Activated T-cell treated with anti-CD3 and anti-CD28 coated beads, Interleukin-2, amount 50 U/mL, for 48 hours (primary cell): ENCODE results near the gene ASPRV1.

Experiments used
- DNase-seq, 2 experiments: peaks; one replicate each; pipeline ENCODE4 v3.0.0-alpha.2; 2020

ASPRV1 gene

DNA sequence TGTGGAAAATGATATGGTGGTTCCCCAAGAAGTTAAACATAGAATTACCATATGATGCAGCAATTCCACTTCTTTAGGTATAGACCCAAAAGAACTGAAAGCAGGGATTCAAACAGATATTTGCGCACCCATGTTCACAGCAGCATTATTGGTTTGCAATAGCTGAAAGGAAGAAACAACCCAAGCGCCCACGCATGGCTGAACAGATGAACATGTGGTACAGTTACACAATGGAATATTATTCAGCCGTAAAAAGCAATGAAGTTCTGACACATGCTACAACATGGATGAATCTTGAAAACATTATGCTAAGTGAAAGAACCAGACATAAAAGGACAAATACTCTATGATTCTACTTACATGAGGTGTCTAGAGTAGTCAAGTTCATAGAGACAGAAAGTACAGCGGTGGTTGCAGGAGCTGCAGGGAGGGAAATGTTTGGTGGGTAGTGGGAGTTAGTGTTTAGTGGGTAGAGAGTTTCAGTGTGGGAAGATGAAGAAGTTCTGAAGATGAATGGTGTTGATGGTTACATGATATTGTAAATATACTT is 26.7 kb upstream of the ASPRV1 start:
- DNase-seq = no peak

DNA sequence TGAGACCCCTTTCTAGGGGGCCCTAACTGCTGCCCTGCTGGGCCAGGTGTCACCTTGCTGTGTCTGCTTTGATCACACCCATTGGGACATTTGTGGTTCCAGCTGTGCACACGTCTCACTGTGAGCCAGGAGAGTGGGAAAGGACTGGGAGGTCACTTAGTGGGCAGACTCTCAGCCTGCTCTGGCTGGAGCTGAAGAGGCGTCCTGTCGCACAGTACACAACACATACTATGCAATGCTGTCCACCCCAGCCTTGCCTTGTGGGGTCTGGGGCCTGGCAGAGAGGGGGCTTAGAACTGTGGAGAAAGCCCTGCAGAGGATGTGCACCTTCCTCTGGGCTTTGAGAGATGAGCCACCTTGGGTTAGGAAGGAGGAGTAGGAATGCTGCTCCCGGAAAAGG is 25.3 kb upstream of the ASPRV1 start:
- DNase-seq = no peak

DNA sequence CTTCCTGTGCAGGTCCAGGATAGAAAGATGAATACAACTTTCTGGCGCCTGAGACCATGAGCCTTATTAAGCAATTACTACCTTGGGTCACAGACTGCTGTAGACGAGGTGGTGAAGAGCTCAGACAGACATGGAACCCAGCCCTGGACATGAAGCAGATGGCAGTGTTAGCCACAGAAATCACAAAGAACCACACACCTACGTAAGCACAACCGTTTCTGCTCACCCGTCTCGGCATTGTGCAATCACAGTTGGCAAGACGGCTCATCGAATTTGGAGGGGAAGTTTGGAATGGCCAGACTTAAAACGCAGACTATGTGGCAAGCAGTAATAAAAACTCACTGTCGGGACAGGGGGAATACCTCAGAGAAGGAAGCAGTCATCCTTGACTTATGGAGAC is 24.3 kb upstream of the ASPRV1 start:
- DNase-seq = no peak

DNA sequence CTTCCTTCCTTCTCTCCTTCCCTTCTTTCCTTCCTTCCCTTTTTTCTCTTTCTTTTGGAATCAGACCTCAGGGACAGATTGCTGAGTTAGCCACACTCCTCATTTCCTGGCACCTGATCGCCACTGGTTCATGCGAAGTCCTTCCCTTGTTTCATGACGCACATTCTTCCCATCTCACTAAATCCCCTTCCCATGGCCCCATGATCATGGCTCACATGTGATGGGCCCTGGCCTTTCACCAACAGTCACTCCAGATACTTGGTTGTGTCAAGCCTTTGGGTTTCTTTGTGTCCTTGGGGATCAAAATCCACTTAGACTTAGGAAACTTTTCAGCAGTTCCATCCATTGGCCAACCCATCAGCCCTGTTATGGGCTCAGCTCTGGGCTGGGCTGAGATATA is 23.8 kb upstream of the ASPRV1 start:
- DNase-seq = no peak

DNA sequence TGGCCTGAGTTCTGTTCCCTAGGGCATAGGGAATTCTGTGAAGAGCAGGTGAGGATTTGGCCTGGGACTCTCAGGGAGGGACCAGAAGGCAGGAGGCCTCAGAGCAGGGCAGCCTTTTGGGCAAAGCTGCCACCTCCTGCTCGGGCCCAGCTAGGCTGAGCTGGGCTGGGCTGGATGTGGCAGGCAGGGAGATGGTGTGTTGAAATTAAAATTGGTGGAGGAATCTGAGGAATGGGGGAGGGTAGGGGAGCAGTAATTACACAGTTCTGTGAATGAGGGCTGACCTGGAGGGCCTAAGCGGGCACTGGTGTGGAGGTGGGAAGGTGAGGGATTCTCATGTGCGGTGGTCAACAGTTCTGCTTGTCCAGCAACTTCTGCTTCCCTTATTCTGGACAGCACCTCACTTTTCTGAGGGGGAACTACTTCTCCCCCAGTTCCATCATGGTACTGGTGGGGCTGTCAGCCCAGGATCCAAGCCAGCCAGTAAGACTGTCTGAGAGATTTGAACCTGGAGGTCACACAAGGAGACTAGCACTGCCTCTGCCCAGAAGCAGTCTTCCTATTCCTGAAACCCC is 22.0 kb upstream of the ASPRV1 start:
- no peak for DNase-seq

DNA sequence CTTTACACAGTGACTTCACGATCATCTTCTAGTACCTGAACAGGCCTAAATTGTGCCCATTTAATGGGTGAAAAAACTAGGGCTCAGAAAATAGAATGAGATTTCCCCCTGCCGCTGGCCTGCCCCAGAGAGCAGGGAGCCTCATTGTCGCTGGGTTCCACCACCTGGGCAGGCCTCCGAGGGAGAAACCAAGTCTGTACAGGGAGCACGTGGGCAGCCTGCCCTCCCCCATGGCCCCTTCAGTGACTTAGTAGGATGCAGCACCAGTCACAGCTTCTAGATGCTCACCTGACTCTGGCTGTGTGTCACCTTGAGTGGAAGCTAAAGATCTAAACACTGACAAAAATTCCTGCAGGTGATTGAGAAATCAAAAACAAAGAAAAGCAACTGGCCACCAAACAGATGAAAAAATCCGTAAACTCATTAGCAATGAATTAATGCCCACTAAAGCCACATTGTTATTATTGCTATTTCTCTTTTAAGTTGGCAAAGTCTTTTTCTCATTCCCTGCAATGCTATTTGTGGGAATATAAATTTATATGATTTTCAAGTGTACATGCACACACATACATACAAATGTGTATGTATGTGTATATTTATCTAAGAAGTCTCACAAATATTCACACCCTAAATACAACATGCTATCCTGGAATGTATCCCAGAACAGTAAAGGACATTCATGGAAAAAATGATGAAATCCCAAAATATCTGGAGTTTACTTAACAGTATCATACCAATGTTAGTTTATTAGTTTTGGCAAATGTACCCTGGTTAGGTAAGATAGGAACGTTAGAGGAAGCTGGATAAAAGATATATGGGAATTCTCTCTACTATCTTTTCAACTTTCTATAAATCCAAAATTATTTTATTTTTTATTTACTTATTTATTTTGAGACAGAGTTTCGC is 18.7 kb upstream of the ASPRV1 start:
- DNase-seq = no peak

DNA sequence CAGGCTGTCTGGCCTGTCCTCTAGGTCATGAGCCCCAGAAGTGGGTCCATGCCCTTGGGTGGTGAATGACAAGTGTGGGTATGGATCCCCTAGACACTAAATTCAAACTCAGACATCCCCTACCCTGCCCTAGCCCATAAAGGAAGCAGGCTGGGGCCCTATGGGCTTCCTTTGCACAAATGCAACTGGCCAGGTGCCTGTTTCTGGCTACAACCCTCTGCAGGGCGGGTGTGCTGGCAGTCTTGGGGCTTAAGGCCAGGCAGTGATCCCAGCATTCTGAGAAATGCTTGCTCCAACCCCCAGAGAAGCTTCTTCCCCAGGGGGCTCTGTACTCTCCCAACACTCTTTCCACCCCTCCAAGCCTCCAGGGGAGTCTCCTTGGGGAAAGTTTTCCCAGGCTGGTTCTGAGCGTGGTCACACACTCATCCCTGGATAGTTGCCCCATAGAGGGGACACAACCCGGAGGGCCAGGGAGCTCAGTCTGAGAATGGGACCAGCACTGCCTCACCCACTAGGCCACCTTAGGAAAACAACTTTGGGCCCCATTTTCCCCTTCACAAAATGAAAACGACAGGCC is 16.6 kb upstream of the ASPRV1 start:
- no peak for DNase-seq

DNA sequence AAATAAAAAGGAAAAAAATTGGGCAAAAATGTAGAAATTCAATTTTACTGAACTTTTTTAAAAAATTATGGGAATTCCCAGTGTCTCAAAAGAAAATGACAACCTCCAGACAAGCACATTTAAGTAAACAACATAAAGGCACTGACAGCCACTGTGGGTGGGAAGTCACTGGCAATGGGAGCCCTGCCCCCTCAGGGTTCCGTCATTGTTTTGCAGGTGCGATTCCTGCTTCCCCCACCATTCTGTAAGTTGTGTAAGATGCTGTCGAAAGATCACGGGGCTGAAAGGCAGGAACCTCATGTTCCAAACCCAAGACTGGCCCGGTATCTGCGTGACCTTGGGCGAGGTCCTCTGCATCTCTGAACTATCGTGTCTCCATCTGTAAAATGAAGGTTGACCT is 15.8 kb upstream of the ASPRV1 start:
- no peak for DNase-seq

DNA sequence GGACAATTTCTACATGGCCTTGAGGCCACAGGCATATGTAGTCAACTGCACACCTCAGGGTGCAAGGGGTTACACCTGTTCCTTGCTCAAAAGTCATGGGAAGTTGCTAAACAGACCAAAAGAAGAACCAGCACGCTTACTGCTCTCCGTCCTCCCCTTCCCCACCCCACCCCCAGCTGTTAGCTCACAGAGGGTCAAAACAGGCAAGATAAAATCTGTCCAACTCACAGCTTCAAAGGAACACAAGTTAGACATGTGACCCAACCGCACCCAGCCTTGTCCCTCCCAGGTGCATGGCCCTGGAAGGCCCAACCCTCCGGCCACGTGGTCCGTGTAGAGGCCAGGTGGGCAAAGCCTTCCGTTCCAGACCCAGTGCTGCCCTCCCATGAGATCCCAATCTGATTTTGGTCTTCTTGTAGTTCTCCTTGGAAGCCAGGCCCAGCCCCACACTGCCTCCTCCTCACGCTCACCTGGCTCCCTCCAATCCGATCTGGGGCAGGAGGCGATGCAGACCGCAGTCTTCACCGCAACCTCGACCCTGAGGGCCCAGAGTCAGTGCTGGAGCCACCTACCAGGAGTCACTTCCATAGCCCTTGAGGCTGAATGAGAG is 14.5 kb upstream of the ASPRV1 start:
- no peak for DNase-seq

DNA sequence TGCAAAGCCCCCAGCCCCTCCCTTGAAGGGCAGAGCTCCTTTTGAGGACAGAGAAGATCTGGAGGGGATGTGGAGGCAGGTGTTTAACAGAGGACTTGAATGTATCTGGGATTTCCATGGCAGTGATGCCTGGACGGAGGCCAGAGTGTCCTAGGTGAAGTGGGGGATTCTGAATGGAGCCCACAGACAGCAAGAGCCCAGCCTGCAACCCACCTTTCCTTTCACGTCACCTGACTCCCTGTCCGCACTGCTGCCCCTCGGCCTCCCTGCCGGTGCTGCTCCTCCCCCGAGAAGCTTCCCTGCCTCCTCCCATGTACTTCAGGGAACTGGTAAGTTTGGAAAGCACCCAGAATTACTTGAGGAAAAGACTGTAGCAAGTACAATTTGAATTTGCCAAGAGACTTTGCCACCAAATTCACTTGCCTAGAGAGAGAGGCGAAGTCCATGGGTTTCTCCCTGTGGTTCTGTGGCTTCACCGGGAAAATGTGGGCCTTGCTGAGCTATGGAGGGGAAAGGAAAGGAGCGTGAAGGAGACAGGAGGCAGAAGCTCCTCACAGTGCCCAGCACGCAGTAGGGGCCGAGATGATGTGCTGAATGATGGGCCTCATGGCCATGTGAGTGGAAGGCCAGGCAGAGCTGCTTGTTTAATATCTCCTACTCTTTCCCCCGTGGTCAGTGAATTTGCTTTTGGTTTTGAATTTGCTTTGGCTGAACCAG is 13.9 kb upstream of the ASPRV1 start:
- no peak for DNase-seq

DNA sequence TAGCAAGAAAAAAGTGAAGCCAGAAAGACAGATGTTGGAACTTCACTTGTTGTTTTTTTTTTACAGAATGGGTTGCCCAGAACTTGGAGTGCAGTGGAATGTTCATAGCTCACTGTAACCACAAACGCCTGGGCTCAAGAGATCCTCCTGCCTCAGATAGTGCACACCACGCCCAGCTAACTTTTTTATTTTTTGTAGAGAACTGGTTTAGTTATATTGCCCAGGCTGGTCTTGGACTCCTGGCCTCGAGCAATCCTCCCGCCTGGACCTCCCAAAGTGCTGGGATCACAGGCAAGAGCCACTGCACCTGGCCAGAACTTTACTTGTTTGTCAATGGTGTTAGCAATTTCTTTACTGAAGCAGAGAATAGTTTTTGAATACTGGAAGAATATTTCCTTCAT is 11.9 kb upstream of the ASPRV1 start:
- no peak for DNase-seq

DNA sequence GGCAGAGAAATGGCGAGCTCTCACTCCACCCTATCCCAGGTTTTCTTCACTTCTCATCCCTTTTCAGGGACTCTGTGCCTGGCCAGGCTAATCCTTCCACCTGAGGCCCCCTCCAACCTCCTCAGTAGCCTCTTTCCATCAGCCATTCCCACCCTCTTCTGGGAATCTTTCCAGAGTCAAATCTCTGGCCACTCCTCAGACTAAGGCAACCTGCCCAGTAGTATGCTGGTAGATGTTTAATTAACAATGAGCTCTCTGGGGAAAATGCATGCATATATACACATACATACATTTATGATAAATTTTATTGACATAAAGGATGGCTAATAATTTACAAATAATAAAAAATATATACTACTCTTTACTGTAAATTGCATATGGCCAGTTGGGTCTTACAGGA is 11.4 kb upstream of the ASPRV1 start:
- no peak for DNase-seq

DNA sequence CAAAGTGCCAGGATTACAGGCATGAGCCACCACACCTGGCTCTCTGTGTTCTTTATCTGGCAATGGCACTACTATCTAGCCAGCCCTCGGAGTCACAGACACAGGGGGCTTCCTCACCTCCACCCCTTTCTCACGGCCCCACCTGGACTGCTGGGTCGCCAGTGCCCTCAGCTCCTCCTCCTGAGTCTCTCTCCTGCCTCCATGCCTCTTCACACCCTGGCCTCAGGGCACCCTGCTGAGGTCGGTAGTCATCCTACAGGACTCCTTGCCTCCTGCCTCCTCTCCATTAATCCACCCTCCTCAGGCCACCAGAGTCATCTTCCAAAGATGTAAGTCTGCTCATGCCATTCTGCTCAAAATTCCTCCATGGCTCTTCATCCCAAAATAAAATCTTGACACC is 8.6 kb upstream of the ASPRV1 start:
- no peak for DNase-seq

DNA sequence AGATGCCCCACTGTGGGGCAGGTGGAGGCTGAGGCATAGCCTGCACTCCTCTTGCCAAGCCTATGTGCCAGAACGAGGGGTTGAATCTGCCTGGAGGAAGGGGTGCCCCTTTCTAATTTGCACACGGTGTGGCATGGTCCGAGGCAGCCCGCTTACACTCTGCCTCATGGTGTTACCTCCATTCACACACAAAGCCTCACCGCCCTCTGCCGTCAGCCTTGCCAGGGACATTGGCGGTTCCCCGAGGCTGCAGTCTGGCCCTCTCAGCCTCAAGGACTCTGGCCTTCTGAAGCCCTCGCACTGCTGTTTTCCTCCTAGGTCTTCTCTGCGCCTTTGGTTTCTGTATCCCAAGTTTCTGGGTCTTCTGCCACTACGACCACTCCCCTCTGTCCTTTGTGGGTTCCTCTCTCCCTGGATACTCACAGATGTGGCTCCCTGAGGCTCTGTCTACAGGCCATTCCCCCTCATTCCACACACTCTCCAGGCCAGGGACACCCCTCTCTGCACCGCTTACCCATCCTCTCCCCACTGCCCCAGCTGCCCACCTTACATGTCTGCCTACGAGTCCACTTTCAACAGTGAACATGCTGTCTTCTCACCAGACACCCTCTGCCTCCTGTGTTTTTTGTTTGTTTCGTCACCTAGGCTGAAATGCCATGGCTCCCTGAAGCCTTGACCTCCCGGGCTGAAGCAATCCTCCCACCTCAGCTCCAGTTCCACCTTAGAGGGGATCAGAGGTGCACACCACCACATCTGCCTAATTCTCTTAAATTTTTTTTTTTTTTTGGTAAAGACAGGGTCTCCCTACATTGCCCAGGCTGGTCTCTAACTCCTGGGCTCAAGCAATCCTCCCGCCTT is 7.9 kb upstream of the ASPRV1 start:
- DNase-seq = no peak

DNA sequence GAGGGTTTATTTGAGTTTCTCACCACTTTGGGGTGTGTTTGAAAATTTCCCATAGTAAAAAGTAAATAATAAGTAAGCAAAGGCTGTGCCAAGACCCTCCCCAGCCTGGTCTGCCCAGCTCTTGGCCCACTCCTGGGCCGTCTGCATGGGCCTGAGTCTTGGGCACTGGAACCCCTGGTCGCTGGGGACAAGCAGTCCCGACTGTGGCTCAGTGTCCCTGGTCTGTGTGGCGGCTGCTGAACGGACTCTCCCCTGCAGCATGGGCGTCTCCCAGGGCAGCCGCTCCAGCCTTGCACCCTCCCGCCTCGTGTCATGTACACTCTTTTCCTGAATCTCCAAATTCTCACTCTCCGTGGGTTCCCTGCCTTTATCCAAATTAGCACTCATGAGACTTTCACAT is 7.2 kb upstream of the ASPRV1 start:
- no peak for DNase-seq

DNA sequence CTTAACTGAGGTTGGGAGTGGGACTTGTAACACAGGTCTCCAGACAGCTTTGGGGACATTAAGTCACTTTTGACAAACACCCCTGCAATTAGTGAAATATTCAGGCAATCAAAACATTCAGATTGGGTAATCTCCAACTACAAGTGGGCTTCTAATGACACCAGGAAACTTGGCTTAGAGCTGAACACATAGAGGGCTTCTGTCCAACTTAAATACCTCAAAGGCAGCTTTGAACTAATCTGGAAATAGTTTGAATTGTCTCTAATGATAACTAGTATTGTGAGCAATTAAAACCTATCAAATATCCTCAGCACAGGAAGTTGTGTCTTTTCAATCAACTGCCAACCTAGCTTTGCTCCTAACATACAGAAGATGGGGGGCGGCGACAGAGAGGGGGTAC is 5.1 kb upstream of the ASPRV1 start:
- DNase-seq = no peak

DNA sequence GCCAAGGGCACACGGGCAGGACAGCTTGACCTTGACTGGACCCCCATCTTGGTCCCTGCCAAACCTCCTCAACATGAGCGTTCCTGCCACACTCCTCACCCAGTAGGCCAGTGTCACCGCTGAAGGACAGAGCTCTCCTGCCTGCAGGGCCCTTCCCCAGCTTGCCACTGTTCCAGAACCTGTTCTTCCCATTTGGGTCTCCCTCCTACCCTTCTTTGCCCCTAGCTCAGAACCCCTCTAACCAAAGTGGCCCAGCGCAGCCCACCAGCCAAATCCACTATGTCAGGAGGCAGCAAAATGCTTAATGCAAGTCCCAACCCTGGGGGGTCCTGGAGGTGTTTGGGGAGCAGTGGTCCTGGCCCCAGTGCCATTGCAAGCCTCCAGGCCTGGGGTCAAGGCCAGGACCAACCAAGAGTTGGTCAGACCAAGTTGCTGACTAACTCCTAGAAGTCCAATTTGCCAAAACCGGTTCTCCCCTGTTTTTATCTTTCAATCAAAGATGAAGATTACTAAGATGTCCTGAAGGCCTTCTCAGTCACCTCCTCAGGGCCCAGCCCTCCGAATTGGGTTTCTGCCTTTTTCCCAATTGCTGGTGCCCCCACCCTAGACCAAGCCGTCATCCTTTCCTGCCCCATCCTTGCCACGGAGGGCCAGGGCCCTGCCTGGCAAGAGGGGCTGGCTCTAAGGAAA is 4.5 kb upstream of the ASPRV1 start:
- no peak for DNase-seq

DNA sequence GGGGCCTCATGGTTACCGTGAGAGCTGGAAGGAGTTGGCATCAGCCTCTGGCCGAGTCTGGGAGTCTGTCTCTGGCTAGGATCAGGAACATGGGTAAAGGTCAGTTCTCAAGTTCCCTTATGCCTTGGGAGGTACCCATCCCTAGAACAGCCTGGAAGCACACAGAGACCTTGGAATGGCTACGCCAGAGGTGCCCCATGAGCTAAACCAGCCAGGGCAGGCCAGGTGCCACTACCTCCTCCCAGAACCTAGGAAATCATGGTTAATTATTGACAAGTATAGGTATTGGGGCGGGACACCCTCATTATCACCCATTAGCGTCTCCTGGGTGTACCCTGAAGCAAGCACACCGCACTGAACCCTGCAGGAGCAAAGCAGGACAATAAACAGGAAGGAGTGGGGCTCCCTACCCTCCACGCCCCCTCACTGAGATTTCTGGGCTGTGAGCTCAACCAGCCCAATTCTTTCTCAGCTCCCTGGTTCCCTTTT is 3.0 kb upstream of the ASPRV1 start:
- DNase-seq = no peak

DNA sequence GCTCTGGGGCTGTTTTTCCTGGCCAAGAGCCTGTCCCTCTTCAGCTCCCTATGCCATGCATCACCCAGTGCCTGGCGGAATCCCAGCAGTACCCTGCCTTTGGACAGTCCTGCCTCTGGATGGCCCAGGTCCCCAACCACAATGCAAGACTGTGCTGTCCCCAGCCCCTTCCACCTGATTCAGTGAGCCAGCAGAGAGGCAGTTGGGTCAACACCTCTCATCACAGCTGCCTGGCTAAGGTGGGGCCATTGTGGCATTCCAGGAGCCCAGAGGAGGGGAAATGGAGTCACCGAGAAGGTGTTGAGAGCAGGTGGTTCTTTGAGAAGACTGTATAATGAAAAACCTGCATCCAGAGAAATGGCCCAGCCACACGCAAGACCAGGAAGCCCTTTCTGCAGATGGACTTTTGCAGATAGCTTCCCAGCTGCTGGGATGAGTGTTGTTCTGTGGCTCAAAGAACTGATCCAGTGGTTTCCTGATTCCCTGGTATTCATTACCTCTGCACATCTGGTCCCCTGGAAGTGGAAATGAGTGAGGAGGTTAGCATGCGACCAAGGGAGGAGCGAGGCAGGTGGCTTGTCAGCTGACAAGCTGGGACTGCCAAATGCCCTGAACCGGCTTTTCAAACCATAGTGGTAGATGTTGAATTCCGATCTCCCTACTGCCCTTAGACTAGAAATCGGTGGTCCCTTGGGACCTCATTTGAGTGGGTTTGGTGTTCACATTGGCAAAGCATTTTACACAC is 1.7 kb upstream of the ASPRV1 start:
- DNase-seq = no peak

DNA sequence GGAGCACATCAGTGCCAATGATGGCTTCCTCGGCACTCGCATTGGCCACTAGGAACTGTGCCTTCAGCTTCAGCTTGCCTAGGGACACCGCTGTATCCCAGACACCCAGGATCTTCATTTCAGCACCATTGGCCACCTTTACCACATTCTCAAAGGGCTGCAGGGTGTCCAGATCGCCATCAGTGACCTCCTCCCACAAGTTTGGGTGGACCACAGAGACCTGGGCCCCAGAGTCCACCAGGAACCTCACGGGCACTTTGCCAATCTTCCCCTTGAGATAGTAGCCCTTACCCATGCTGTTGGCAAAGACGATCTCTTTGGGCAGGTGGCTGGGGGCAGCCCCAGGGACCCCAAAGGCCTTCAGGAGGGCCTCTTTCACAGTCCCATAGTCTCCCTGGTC is 610 bp downstream of the ASPRV1 start:
- no peak for DNase-seq
